Glutamatergic neuron (in vitro differentiated cells): Measurements from ENCODE around the gene NEURL1B. TPM values are rescaled to one million over a fixed set of nuclear protein-coding genes. Genes with fewer than 3 reads are reported as not detected.
"Not testable (repeated sequence)": the region's sequence is repeated elsewhere in the genome, so short reads cannot be mapped to it uniquely, and the experiment has no call there.

Source experiments
- DNase-seq: peaks from one replicate; pipeline ENCODE4 v3.0.0; 2022
- H3K27ac Mint-ChIP-seq: one replicate; pipeline ENCODE4 v1.8.0; 2020; ENCODE audit warnings: mild to moderate bottlenecking, mixed read lengths, inconsistent platforms; ENCODE audit not compliant: unreplicated experiment
- H3K27me3 Mint-ChIP-seq: one replicate; pipeline ENCODE4 v1.8.0; 2020; ENCODE audit warnings: mild to moderate bottlenecking, moderate library complexity, mixed read lengths, inconsistent platforms; ENCODE audit not compliant: unreplicated experiment
- H3K36me3 Mint-ChIP-seq: one replicate; pipeline ENCODE4 v1.8.0; 2020; ENCODE audit warnings: mild to moderate bottlenecking, mixed read lengths, inconsistent platforms; ENCODE audit not compliant: unreplicated experiment
- H3K4me1 Mint-ChIP-seq: one replicate; pipeline ENCODE4 v1.8.0; 2020; ENCODE audit warnings: mild to moderate bottlenecking, low read depth, mixed read lengths, inconsistent platforms; ENCODE audit not compliant: unreplicated experiment
- H3K4me3 Mint-ChIP-seq: one replicate; pipeline ENCODE4 v1.8.0; 2020; ENCODE audit warnings: mild to moderate bottlenecking, mixed read lengths, inconsistent platforms; ENCODE audit not compliant: unreplicated experiment
- H3K9me3 Mint-ChIP-seq: one replicate; pipeline ENCODE4 v1.8.0; 2020; ENCODE audit warnings: mild to moderate bottlenecking, moderate library complexity, mixed read lengths, inconsistent platforms; ENCODE audit not compliant: unreplicated experiment
- total RNA-seq: library from RNA; stranded (reverse); fragmentation: NEBNext Ultra II Directional; extraction: Animal tissue kit (Norgen Biotek cat#: 25700); gene quantifications from one replicate; pipeline ENCODE4 v1.2.1, GENCODE V29; 2021; ENCODE audit not compliant: unreplicated experiment
- TF ChIP-seq, protein P1 (sequence below): fragments of 200-600 bp; sonication (generic); IDR thresholded peaks from one replicate; pipeline ENCODE4 v1.5.0; 2021; ENCODE audit not compliant: partially characterized antibody, unreplicated experiment

Gene NEURL1B
- total RNA-seq, 1 donor from 2014 or later = 11.4 TPM

DNA sequence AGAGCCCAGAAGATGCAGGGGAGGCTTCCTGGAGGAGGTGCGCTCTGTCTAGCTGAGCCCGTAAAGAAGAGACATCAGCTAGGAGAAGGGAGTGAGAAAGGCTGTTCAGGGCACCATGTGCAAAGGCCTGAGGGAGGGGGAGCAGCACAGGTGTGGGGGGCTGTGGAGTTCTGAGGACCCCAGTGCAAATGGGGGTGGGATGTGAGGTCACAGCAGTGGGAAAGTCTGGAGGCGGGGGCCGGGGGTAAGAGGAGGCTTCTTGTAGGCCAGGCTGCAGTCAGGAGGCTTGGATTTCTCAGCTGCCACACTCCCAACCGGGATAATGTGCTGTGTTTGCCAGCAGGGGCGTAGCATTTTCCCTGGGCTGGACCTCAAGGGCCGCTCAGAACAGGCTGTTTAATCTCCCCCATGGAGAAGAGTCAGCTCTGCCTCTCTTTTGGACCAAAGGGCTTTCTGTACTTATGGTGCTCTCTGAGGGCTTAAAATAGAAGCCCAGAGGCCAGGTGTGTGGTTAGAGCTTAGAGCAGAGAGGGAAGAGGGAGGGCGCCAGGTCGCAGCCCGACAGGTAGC lies 5.7 kb downstream of the NEURL1B start:
- no peak overlapping the region for H3K4me3 Mint-ChIP-seq
- peaks cover 3% of the 10 kb centered on the region for H3K36me3 Mint-ChIP-seq
- TF ChIP-seq, protein P1, sequence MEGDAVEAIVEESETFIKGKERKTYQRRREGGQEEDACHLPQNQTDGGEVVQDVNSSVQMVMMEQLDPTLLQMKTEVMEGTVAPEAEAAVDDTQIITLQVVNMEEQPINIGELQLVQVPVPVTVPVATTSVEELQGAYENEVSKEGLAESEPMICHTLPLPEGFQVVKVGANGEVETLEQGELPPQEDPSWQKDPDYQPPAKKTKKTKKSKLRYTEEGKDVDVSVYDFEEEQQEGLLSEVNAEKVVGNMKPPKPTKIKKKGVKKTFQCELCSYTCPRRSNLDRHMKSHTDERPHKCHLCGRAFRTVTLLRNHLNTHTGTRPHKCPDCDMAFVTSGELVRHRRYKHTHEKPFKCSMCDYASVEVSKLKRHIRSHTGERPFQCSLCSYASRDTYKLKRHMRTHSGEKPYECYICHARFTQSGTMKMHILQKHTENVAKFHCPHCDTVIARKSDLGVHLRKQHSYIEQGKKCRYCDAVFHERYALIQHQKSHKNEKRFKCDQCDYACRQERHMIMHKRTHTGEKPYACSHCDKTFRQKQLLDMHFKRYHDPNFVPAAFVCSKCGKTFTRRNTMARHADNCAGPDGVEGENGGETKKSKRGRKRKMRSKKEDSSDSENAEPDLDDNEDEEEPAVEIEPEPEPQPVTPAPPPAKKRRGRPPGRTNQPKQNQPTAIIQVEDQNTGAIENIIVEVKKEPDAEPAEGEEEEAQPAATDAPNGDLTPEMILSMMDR = peak; percentile 34
- H3K27ac Mint-ChIP-seq = no peak overlapping the region
- DNase-seq = peak; percentile 45
- H3K9me3 Mint-ChIP-seq = peaks cover 3% of the 10 kb centered on the region
- peaks cover 5% of the 10 kb centered on the region for H3K27me3 Mint-ChIP-seq
- H3K4me1 Mint-ChIP-seq = peaks cover 22% of the 10 kb centered on the region

DNA sequence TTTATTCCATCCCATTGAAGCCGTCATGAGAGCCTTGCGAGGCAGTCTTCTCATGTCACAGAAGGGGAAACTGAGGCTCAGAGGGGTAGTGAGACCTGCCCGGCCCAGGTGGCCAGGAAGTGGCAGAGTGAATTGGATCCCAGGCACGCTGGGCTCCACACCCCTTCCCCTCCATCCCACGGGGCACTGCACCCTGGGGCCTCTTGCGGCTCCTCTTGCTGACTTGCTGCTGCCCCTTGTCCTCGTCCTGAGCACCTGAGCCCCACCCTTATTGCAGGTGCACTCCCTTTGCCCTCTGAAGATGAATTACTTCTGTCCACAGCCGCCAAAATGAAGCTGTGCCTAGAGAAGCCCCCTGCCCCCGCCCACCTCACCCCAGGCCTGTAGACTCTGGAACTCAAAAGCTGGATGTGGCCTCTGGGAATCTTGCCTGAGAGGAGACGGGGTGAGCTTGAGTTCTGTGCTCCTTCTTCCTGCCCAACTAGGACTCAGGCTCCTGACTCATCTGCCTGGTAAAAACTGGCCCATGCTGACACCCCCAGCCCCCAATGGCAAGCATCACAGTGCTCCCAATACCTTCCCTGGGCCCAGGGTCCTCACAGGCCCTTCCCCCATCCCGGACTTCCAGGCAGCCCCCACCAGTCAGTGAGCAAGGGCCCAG lies 6.4 kb downstream of the NEURL1B start:
- DNase-seq = no peak
- Mint-ChIP-seq H3K27ac (no peak overlapping the region), H3K27me3 (peaks cover 3% of the 10 kb centered on the region), H3K36me3 (peaks cover 3% of the 10 kb centered on the region), H3K4me3 (no peak overlapping the region), H3K9me3 (peaks cover 3% of the 10 kb centered on the region), H3K4me1 (peaks cover 21% of the 10 kb centered on the region)
- TF ChIP-seq, protein P1 = no peak

DNA sequence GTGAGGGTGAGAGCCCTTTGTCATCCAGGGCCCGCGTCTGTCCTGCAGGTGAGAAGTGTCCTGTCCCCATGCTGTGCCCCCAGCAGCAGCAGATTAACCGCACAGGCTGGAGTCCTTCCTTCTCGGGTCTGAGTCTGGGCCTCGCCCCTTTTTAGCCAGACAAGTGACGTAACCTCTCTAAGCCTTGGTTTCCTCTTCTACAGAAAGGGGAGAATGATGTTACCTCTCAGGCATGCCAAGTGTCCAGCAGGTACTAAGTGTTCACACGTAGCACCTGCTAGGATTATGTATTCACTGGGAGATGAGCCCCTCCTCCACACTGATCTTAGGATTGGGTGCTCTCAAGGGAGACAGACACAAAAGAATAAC lies 6.9 kb downstream of the NEURL1B start:
- no peak for DNase-seq
- Mint-ChIP-seq H3K9me3 (peaks cover 3% of the 10 kb centered on the region), H3K4me1 (peaks cover 23% of the 10 kb centered on the region), H3K4me3 (peak overlapping the region; percentile 43), H3K36me3 (peaks cover 3% of the 10 kb centered on the region), H3K27me3 (peaks cover 3% of the 10 kb centered on the region), H3K27ac (no peak overlapping the region)
- TF ChIP-seq, protein P1 = no peak

DNA sequence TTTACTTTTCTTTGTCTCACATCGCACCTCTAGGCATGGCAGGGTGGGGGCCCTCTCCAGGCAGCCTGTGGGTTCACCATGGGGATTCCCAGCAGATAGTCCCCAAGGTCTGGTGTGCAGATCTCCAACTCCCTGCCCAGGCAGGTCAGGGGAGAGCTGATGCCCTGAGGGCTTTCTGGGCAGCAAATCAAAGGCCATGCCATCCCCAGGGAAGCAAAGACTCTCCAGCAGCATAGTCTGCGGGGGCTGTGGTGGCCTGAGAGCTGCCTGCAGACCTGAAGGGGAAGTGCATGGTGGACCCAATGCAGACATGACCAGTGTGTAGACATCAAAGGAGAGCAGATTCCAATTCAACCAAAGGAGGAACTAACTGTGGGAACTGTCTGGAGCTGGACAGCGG lies 7.7 kb downstream of the NEURL1B start:
- no peak for DNase-seq
- H3K4me1 Mint-ChIP-seq = peaks cover 18% of the 10 kb centered on the region
- peaks cover 3% of the 10 kb centered on the region for H3K27me3 Mint-ChIP-seq
- no peak overlapping the region for H3K27ac Mint-ChIP-seq
- TF ChIP-seq, protein P1 = no peak
- H3K9me3 Mint-ChIP-seq = peaks cover 3% of the 10 kb centered on the region
- H3K36me3 Mint-ChIP-seq = peaks cover 3% of the 10 kb centered on the region
- no peak overlapping the region for H3K4me3 Mint-ChIP-seq

DNA sequence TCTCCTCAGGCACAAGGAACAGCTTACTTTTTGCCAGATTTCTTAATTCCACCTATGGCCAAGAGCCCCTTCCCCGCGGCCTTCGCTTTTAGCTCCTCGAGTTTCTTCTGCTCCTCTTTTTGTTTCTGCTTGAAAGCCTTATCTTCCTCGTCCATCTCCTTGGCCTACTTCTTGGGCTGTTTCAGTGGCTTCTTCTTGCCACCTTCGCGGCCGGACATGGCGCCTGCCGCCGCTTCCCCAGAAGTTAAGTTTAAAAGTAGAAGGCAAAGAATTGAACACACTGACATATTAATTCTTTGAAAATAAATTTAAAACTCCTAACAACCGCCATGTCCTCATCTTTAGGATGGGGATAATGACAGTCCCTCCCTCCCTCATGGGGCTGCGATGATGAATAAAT lies 15.4 kb downstream of the NEURL1B start:
- H3K4me3 Mint-ChIP-seq, H3K27me3 Mint-ChIP-seq, H3K9me3 Mint-ChIP-seq, DNase-seq, H3K27ac Mint-ChIP-seq: not testable (repeated sequence)
- peaks cover 15% of the 10 kb centered on the region for H3K36me3 Mint-ChIP-seq
- peaks cover 20% of the 10 kb centered on the region for H3K4me1 Mint-ChIP-seq

DNA sequence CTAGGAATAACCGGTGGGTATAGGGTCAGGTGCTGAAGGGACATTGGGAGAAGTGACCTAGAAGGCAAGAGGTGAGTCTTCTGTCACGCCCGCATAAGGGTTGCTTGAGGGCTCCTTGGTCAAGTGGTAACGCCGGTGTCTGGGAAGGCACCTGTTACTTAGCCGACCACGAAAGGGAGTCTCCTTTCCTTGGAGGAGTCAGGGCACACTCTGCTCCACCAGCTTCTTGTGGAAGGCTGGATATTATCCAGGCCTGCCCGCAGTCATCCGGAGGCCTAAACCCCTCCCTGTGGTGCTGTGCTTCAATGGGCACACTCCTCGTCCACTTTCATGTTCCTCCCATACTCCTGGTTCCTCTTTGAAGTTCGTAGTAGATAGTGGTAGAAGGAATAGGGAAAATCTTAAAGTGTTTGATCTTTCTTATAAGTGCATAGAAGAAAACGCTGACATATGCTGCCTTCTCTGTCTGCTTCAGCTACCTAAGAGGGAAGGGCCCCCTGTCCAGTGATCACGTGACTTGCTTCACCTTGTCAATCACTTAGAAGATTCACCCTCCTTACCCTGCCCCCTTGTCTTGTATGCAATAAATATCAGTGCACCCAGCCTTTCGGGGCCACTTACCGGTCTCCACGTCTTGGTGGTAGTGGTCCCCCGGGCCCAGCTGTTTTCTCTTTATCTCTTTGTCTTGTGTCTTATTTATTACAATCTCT lies 16.6 kb downstream of the NEURL1B start:
- DNase-seq, H3K4me3 Mint-ChIP-seq, H3K27me3 Mint-ChIP-seq, H3K27ac Mint-ChIP-seq, H3K9me3 Mint-ChIP-seq: not testable (repeated sequence)
- Mint-ChIP-seq H3K36me3 (peaks cover 15% of the 10 kb centered on the region), H3K4me1 (peaks cover 15% of the 10 kb centered on the region)
